Glomerular visceral epithelial cell (primary cell): ENCODE data around the gene EXOC6B.
"Not testable (repeated sequence)": the region's sequence is repeated elsewhere in the genome, so short reads cannot be mapped to it uniquely, and the experiment has no call there.

ENCODE experiments used
- DNase-seq: peaks from one replicate; pipeline ENCODE4 v3.0.0-alpha.2; 2016; ENCODE audit errors: extremely low spot score

The EXOC6B gene

DNA sequence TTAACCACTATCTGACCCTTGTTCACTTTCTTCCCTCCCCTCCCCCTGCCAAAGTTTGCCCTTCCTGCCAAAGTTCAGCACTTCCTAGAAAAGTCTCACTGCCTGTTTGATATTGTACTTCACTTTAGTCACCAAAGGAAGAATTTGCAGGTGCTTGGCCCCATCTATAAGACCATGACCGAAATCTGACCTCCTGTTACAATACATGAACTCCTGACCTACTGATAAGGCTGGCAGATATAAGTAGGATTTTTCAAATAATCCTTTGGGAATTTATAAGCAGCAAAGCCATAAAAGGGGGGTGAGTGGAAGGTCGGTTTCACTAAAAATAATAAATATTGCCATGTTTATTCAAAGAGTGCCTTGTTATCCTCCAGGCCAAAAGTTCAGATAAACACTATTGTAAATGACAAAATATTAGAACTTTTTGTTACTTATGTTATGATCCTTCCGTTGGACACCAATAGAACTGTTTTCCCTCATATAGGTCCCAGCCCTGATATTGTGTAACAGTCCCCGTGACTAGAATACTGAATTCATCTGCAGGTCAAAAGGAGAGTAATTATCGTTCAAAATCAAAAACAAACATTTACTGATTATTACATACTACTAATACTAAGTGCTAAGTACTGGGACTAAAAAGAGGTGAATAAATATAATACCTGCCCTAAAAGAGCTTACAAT, 277.6 kb downstream of the EXOC6B start:
- DNase-seq = no peak

DNA sequence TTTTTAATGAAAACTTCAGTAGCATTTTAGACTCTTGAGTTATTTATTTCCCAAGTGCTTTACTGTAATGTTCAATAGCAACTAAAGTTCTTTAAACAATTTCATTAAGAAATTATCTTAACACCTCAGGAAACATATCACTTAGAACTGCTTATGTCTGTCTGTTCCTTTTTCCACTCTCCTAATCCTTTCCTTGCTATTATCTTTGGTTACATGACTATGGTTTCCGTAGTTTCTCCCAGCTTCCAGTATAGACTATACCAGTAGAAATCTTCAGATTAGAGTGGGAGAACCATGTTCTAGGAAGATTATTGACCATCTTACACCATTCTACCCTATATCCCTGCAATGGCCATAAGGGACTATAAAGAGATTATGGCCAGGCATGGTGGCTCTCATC, 280.0 kb downstream of the EXOC6B start:
- DNase-seq = no peak

DNA sequence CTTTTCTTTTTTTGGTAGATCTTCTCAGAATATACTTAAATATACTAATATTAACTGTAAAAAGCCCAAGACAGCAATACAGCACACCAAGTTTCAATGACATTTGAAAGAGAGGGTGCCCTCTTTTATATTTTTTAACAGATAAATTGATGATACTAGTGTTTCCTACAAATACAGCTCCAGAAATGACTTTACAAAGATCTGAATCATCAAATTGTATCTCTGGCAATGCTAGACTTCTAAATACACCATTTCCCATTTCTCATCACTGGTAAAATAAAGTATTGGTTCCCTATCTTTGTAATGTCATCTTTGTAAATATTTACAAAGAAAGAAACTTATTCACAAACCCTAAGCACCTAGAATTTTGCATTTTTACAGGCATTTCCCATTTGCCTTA, 281.3 kb downstream of the EXOC6B start:
- no peak for DNase-seq

DNA sequence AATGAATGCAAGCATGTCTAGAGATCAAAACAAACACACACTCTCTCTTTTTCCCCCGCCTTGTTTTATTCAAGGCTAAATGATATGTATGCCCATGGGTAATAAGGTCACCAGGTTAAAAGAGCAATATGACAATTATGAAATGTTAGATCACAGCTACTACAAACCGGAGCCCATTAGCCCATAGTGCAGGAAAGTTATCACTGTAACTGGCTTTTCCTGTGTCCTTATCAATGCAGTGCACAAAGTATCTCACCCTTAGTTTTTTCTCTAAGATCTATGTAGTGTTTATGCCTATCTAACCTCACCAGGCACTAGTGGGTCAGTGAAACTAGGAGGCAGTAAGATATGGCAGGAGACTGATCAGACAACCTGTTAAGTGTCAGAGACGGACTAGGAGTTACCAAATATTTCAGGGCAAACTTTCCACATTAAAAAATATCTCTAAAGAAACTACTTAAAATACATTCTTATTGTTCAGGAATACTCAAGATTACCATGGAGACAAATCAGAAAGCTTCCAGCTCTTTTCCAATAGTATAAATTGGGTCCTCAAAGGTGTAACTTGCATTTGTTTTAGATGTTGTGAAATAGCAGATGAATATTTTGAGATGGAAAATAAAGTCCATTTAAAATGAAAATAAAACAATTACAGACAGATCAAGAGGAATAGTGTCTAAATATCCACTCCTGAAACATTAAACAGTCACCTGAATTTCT, 282.2 kb downstream of the EXOC6B start:
- no peak for DNase-seq

DNA sequence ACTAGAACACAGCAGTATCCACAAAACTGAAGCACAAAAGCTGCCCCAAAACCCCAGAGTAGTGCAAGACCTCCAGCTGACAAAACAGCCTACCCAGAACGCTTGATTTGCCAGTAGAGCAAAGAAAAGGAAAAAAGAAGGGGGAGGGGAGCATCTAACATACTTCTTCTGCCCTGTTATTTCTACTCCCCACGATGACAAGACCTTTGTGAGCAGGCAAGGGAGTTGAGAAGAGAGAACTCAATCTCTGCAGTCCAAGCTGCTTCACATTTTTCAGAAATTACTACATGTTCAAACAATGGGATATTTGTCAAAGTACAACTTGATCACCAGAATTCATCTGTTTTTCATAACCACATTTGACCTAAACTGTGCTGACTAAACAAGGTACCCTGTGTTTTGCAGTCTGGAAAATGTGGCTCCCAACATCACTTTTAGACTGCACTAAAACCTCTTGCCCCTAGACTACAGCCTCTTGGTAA, 286.7 kb downstream of the EXOC6B start:
- DNase-seq = no peak

DNA sequence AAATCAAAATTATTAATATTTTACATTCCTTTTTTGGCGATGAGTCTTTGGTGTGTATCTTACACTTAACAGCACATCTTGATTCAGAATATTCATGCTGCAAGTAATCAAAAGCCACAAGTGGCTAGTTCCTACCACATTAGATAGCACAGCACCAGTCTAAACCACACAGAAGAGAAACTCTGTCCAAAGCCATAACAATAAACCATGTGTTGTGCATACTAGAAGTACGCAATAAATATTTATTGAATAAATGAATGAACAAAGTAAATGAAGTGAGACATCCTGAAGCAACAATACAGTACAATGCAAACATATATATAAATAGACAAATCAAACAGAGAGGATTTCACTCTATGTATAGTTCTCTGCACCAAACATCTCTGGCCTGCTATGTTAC, 287.3 kb downstream of the EXOC6B start:
- no peak for DNase-seq

DNA sequence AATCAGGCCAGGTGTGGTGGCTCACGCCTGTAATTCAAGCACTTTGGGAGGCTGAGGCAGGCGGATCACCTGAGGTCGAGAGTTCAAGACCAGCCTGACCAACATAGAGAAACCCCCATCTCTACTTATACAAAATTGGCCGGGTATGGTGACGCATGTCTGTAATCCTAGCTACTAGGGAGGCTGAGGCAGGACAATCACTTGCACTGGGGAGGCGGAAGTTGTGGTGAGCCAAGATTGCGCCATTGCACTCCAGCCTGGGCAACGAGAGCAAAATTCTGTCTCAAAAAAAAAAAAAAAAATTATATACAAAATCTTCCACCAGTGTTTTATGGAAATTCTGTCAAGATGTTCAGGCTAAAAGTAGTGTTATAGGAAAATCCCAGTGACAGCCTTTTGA, 290.2 kb downstream of the EXOC6B start:
- DNase-seq = not testable (repeated sequence)

DNA sequence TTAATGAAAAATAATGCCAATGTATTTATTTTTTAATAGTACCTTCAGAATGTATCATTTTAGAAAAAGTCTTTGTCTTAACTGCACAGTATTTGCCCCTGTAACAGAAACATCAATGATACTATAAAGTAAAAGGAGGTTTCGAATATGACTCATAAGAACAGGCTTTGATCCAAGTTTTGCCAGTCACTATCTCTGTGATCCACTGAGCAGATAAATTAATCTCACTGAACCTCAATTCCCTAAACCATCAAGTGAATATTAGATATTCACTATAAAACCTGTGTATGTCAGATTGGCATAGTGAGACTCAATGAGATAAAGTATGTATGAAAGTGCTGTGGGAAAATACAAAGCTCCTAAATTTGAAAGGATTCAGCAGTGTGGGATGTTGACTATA, 292.1 kb downstream of the EXOC6B start:
- no peak for DNase-seq

DNA sequence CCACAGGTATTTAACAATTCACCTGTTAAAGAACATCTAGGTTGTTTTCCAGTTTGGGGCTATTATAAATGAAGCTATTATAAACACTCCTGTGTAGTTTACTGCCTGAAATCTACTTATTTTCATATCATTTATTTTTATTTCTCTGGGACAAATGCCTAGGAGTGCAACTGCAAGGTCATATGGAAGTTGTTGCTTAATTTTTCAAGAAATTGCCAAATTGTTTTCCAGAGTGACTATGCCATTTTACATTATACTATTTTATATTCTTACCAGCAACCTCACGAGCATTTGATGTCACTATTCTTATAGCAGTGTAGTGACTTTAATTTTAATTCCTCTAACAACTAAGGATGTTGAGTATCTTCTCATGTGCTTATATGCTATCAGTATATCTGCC, 298.4 kb downstream of the EXOC6B start:
- DNase-seq = no peak

DNA sequence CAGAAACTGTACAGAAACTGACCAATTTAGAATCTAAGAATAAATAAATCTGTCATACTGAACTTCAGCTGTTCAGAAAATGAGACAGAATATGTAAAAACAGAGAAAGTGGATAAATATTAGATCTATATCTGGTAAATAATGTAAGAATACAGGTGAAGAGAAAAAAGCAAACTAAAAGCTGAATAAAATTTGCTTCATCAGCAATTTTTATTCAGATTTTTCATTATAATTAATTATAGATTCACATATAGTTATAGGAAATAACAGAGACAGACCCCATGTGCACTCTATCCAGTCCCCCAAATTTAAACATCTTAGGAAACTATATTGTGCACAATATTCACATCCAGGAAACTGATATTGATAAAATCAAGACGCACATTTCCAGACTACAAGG, 299.2 kb downstream of the EXOC6B start:
- no peak for DNase-seq

DNA sequence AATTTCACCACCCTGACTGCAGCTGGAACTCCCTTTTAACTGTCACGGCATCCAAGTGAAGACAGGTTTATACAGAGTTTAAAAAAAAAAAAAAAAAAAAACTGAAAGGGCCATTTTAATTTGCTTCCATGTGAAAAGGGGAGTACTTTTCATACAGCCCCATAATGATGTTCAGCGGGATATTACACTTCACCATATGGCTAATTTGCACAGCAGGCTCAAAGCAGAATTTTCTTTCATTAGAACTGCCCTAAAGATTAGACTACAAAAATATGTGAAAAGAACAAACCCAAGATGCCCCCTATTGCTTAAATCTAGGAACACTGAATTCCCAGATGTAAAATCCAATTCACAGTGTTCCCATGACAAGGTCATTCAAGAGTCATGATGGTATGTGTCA, 301.8 kb downstream of the EXOC6B start:
- DNase-seq = no peak

DNA sequence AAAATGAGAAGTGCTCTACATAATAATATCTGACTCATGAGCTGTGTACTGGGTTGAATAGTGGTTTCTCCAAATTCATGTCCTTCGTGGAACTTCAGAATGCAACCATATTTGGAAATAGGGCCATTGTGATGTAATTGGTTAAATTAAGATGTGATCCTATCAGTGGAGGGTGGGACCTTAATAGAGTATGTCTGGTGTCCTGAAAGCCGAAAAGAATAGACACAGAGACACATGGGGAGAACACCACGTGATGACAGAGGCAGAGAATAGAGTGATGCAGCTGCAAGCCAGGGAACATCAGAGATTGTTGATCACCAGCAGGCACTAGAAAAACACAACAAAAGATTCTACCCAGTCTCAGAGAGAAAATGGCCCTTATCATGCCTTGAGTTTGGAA, 310.1 kb downstream of the EXOC6B start:
- no peak for DNase-seq

DNA sequence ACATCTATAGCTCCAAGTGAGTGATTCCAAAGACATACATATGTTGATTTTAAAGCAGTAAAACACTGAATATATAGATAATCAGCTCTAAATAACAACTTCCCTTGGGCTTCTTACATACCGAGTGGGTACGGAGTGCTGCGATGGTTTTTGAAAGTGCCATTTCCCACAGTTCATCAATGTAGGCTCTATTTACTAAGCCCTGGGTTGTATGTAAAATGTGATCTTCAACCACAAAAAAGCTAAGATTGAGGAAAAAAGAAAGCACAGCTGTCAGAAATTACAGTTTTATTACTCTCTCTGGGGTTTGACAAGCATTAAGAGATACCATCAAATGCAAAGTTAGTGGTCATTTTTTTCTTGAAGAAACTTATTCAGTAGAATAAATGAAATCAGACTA, 312.8 kb downstream of the EXOC6B start:
- DNase-seq = no peak

DNA sequence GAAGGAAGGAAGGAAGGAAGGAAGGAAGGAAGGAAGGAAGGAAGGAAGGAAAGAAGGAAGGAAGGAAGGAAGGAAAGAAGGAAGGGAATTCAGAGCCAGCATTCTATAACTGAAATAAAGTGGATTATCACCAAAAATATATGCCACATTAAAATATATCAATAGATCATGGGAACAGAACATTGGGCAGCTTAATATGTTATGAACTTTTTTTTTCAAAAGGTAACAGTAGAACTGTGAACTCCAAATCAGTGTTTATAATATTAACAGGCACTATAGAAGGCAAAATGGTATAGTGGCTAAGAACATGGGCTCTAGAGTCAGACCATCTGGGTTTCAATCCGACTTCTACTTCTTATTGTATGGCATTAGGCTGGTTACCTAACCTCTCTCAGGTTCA, 313.5 kb downstream of the EXOC6B start:
- DNase-seq = no peak

DNA sequence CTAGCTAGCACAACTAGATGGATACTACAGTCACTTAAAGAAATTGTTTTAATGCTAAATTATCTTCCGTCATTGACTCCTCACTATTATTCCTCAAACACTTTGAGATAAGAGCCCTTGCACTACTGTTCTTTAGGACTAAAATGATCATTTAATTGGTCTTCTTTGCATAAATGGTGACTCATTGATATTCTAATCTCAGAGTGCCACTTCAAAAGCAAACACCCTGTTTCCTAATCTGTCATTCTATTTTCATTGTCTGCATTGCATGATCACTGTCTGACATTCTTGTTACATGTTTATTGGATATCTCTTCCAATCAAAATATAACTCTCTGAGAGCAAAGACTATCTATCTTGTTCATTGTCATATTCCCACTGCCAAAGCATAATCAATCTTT, 313.9 kb downstream of the EXOC6B start:
- DNase-seq = no peak

DNA sequence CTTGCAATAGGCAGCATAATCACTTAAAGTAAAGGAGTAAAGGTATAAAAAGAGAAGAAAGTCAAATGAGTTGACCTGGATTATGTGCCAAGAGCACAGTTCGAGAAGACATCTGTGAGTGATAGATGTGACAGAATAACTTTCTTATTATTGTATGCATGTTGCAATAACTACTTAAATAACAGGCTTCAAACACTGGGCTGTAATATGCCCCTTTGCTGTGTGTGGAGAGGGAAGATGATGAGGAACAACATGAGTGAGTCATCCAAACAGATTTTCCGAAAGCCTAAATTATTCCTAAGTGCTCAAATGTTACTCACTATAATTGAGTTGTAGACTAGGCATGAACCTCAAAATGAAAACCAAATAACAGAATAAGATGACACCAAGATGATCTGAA, 328.1 kb downstream of the EXOC6B start:
- no peak for DNase-seq

DNA sequence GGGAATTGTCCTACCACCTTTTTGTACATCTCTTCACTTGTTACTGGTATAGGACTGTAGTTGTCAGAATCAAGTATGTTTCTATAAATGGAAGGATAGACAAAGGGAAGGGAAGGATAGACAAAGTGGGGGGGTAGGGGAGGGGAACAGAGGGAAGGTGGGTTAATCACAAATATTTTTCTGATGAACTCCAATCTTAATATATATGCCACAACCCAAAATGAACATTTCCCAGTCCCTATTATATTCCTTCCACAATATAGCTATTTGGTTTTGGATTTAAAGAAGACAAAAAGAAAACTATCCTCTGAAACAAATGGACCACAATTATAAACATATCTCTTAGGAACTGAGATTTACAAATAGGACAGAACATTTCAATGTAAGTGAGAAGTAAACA, 329.4 kb downstream of the EXOC6B start:
- DNase-seq = no peak

DNA sequence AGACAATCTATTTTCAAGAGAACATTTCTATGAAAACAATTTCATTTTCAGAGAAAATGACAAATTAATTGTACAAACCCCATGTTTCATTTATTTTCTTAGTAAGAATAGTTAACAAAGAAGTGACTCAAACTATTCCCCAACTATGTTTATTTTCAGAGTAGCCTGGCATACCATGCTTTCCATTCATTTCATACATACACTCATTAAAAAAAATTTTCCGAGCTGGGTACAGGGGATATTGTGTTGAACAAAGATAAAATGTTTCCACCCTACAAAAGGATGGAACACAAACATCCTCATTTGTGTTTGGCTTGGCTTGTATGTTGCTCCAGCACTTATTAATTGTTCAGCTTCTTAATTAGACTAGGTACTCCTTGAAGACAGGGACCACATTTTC, 331.4 kb downstream of the EXOC6B start:
- no peak for DNase-seq

DNA sequence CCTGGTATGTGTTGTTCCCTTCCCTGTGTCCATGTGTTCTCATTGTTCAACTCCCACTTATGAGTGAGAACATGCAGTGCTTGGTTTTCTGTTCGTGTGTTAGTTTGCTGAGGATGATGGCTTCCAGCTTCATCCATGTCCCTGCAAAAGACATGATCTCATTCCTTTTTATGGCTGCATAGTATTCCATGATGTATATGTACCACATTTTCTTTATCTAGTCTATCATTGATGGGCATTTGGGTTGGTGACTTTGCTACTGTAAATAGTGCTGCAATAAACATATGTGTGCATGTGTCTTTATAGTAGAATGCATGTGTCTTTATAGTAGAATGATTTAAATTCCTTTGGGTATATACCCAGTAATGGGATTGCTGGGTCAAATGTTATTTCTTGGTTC, 341.2 kb downstream of the EXOC6B start:
- not testable (repeated sequence) for DNase-seq

DNA sequence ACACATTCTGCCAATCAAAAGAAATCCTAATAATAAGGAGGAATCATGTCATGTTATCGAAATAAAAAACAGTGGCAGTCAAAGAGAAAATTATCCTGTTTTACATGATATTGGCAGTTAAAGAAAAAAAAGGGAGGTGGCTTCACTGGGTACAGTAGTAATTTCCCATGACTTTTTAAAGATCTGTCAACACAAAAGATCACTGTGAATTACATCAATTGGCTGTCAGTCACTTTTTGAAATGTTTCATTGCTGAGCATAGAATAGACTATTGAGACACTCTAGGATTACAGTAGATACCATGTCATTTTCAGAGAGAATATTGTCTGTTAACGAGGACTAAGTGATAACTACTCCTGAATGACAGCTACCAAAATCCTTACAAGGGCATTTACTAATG, 342.5 kb downstream of the EXOC6B start:
- DNase-seq = no peak

DNA sequence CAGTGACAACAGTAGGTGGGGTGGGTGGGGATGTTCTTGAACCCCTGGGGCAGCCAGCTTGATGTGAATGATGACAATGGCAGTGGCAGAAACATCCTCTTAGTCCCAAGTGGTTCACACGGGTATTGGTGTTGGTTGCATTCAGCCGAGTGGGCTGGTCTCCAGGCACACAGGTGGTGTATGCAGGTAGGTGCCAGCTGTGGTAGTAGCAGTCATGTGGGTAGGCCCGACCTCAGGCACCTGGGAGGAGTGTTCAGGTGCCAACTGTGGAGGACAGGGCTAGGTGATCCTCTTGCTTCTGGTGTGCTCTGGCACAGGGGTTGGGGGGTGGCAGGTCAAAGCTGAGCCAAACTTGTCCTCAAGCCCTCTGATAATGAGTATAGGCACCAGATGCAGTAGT, 350.6 kb downstream of the EXOC6B start:
- DNase-seq = no peak

DNA sequence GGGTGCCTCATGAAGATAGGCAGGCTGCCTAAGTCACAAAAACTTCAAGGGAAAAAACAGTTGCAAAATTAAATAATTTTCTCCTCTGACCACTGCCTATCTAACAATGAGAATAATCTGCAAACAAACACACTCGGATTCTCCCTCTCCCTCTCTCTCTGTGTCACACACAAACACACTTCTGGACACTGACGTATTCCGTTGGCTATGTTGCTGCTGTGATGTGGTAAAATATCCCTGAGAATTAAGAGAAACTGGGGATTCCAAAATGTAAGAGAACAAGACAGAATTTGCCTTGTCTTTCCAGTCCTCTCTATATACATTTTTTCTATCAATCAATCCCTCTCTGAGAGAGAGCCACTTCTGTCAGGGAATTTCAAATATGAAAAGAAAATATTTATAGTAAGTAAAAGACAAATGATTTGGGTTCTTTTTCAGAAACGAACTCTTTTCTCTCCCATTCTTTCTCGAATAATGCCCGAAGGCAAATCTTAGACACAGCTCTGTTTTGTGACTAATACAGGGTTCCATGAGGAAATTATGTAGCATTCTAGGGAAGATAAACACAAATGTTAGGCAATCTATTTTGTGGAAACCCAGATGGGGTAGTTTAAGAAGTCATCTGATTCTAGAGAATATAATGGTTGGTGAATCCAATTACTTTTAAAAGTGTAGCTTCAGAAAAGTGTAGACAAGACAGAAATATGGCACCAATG, 367.9 kb downstream of the EXOC6B start:
- DNase-seq = no peak

DNA sequence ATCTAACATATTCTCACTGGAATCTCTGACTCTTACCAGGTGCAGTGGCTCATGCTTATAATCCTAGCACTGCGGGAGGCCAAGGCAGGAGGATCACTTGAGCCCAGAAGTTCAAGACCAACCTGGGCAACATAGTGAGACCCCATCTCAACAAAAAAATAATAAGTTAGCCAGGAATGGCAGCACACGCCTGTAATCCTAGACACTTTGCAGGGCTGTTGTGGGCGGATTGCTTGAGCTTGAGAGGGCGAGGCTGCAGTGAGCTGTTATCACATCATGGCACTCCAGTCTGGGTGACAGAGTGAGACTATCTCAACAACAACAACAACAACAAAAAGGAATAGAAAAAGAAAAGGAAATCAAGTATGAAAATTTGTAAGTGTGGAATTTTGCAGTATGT, 371.6 kb downstream of the EXOC6B start:
- DNase-seq = no peak
